K562 (cell line): Measurements from ENCODE around the gene RSPH1. TPM values are rescaled to one million over a fixed set of nuclear protein-coding genes. Genes with fewer than 3 reads are reported as not detected.

ENCODE experiments used
- ATAC-seq: fragments of 200-7000 bp; cut with Tn5 transposase; 3 replicates; pipeline ENCODE4 v1.9.1; 2020; ENCODE audit warnings: moderate library complexity
- BruUV-seq: library from RNA; stranded (reverse); fragments of 400-500 nt; replicated peaks from 2 replicates; lab custom pipeline; 2021; lab: Mats Ljungman, UMichigan
- CTCF ChIA-PET: fragments of 300-600 bp; formaldehyde crosslinking; extraction: SDS; loops from one replicate; lab custom pipeline; 2021; ENCODE audit warnings: low intra/inter-chr PET ratio; lab: Yijun Ruan, JAX
- POLR2A ChIA-PET: fragments of 300-600, 350-650 bp; sonication (Branson Sonifier 250); formaldehyde crosslinking; extraction: SDS; loops from one replicate; lab custom pipeline; 2021; ENCODE audit warnings: antibody characterized with exemption, inconsistent platforms; lab: Yijun Ruan, JAX
- DNase-seq, 4 experiments: peaks; one replicate each; pipeline versions ENCODE4 v3.0.0 to v3.0.0-alpha.2; 2011 to 2018; ENCODE audit warnings: low spot score in 3 of 4, mixed read lengths in 3 of 4; ENCODE audit errors: extremely low read depth in 1 of 4
- FAIRE-seq: peaks from 2 replicates; lab custom pipeline; 2011; peaks lifted over from hg19 to GRCh38; lab: Jason Lieb, UNC
- H2AFZ ChIP-seq: 2 replicates; pipeline ENCODE4 v1.6.0; 2011; ENCODE audit warnings: low read depth, low read length, control low read depth, inconsistent platforms
- H3K27ac ChIP-seq: fragments of 200-600 bp; 3 replicates; pipeline ENCODE4 v1.8.0; 2011; ENCODE audit warnings: low read depth, mild to moderate bottlenecking, control low read depth, inconsistent platforms, low read length, moderate library complexity, mixed read lengths; ENCODE audit errors: extremely low read depth
- H3K27me3 ChIP-seq, 2 experiments: fragments of 300-600 bp in 1 of 2; 2 replicates in 1 of 2; 3 replicates in 1 of 2; pipeline versions ENCODE4 v1.6.0 to v1.8.0; 2011; ENCODE audit warnings: inconsistent platforms in 2 of 2, low read length in 2 of 2, mild to moderate bottlenecking in 1 of 2, mixed read lengths in 1 of 2, moderate library complexity in 1 of 2; ENCODE audit not compliant: control insufficient read depth in 2 of 2, insufficient read depth in 2 of 2
- H3K36me3 ChIP-seq: fragments of 300-600 bp; 3 replicates; pipeline ENCODE4 v1.8.0; 2011; ENCODE audit warnings: mild to moderate bottlenecking, low read length, inconsistent platforms; ENCODE audit not compliant: control insufficient read depth, insufficient read depth
- H3K4me1 ChIP-seq, 2 experiments: fragments of 200-600 bp in 1 of 2; replicated peaks in 1 of 2; 2 replicates in 1 of 2; 3 replicates in 1 of 2; pipeline versions ENCODE4 v1.5.1 to v1.8.0; 2011; ENCODE audit warnings: inconsistent platforms in 2 of 2, low read length in 2 of 2, mild to moderate bottlenecking in 1 of 2, mixed read lengths in 1 of 2, moderate library complexity in 1 of 2; ENCODE audit not compliant: control insufficient read depth in 2 of 2, insufficient read depth in 2 of 2
- H3K4me2 ChIP-seq: 2 replicates; pipeline ENCODE4 v1.6.1; 2011; ENCODE audit warnings: low read length, control low read depth, inconsistent platforms, mixed read lengths; ENCODE audit not compliant: insufficient read depth
- H3K4me3 ChIP-seq: fragments of 200-600 bp; sonication (generic), shearing (Covaris generic); 2 replicates; pipeline ENCODE4 v1.5.1; 2016; ENCODE audit warnings: control low read depth, inconsistent platforms
- H3K79me2 ChIP-seq: fragments of 200-600 bp; 3 replicates; pipeline ENCODE4 v1.8.0; 2011; ENCODE audit warnings: low read length, inconsistent platforms; ENCODE audit not compliant: control insufficient read depth, insufficient read depth
- H3K9ac ChIP-seq, 2 experiments: 2 replicates each; pipeline versions ENCODE4 v1.6.0 to v1.6.1; 2011; ENCODE audit warnings: low read depth in 2 of 2, low read length in 2 of 2, control low read depth in 1 of 2, inconsistent platforms in 1 of 2, mild to moderate bottlenecking in 1 of 2, mixed read lengths in 1 of 2; ENCODE audit not compliant: insufficient read depth in 1 of 2
- H3K9me1 ChIP-seq: one replicate; pipeline ENCODE4 v1.6.0; 2011; ENCODE audit warnings: inconsistent platforms, mild to moderate bottlenecking, low read length, moderate library complexity; ENCODE audit not compliant: control insufficient read depth, insufficient read depth
- H3K9me3 ChIP-seq: replicated peaks from 2 replicates; pipeline ENCODE4 v1.5.1; 2011; ENCODE audit warnings: low read depth, low read length, inconsistent platforms; ENCODE audit not compliant: control insufficient read depth, insufficient read depth
- H4K20me1 ChIP-seq: replicated peaks from 2 replicates; pipeline ENCODE4 v1.6.1; 2011; ENCODE audit warnings: low read length, inconsistent platforms, mixed read lengths; ENCODE audit not compliant: control insufficient read depth, insufficient read depth
- CHAMP1 ChIP-seq: fragments of 450-650 bp; IDR thresholded peaks from 2 replicates; pipeline ENCODE4 v1.6.1; 2016; ENCODE audit warnings: mild to moderate bottlenecking
- FOSL1 ChIP-seq: fragments of 200-800 bp; sonication (Bioruptor generic); conservative IDR thresholded peaks from 2 replicates; pipeline ENCODE4 v1.6.1; 2016; ENCODE audit warnings: missing genetic modification characterization, missing compliant biosample characterization
- GABPB1 ChIP-seq: sonication (generic); formaldehyde crosslinking; IDR thresholded peaks from 2 replicates; pipeline ENCODE4 v1.8.0; 2022; ENCODE audit warnings: mild to moderate bottlenecking, missing genetic modification reagents
- MYNN ChIP-seq, 2 experiments: sonication (generic); formaldehyde crosslinking in 1 of 2; IDR thresholded peaks; 2 replicates each; pipeline versions ENCODE4 v1.5.0 to v1.6.1; 2016 to 2020; ENCODE audit warnings: antibody characterized with exemption in 1 of 2, missing genetic modification reagents in 1 of 2
- RFX1 ChIP-seq: fragments of 450-650 bp; IDR thresholded peaks from 2 replicates; pipeline ENCODE4 v1.6.1; 2016; ENCODE audit warnings: mild to moderate bottlenecking, moderate library complexity
- whole genome bisulfite sequencing: fragments of 100-300 bp; shearing (Covaris generic); methylation state at CpG from one replicate; pipeline ENCODE4 v1.1.6; 2016; ENCODE audit warnings: low coverage, mixed read lengths; ENCODE audit not compliant: insufficient coverage; ENCODE audit errors: missing lambda C conversion rate; 5-methylcytosine and 5-hydroxymethylcytosine counted together
- in situ Hi-C: fragments of 300-500 bp; cut with MboI; formaldehyde crosslinking; loops from 4 replicates; pipeline ENCODE4 v1.15.0; 2018; ENCODE audit warnings: inconsistent platforms, mixed read lengths
- intact Hi-C: fragments of 100-400 bp; cut with micrococcal nuclease; formaldehyde crosslinking; loops from 2 replicates; pipeline ENCODE4 v1.14.2; 2022
- polyA plus RNA-seq, 8 experiments: library from polyadenylated mRNA; depleted of rRNA in 4 of 8; stranded (reverse) in 5 of 8; unstranded in 3 of 8; fragments of >200 nt; fragmentation: Nextera tagmentation in 2 of 8; fragmentation: Illumina TruSeq in 1 of 8; extraction: Ambion mirVana in 2 of 8; extraction: Trizol in 1 of 8; gene quantifications; 2 replicates each; pipeline versions ENCODE4 v1.2.1 to v1.2.3, GENCODE V29; 2011 to 2014; ENCODE audit warnings: inconsistent platforms in 1 of 8, missing spikeins in 1 of 8
- total RNA-seq, 7 experiments: library from RNA; depleted of rRNA in 6 of 7; stranded (reverse); fragments of >200 nt in 6 of 7; fragmentation: Illumina TruSeq in 2 of 7; extraction: Trizol in 2 of 7; gene quantifications; 2 replicates each; pipeline versions ENCODE4 v1.2.1 to v1.2.3, GENCODE V29; 2011 to 2021; ENCODE audit warnings: low replicate concordance in 1 of 7
- TF ChIP-seq, protein P1 (sequence below): fragments of 450-650 bp; IDR thresholded peaks from 2 replicates; pipeline ENCODE4 v1.6.1; 2016; ENCODE audit warnings: low read depth, mild to moderate bottlenecking, moderate library complexity

Gene RSPH1
- total and polyA plus RNA-seq, 9 of the 15 experiments (the other 6 are each of a cell fraction or from before 2014, with no cell fraction given) = 0.17 TPM; not detected in 8

GRCh38 chr21:42460391-42461184 is 35.4 kb downstream of the RSPH1 start:
- DNase-seq (no peak), FAIRE-seq (no peak), ATAC-seq (no peak)
- H3K36me3 ChIP-seq = no peaks in the 10 kb centered on the region
- H3K9ac ChIP-seq = no peak overlapping the region
- no TSS peak for BruUV-seq
- H3K9me1 ChIP-seq = no peaks in the 10 kb centered on the region
- ChIA-PET POLR2A (interaction anchor here (0.6 kb wide), 1 partner anchor 156 kb away, joined by 4 read pairs; no protein-coding TSS in a partner anchor), CTCF (no interaction called here)
- no peaks in the 10 kb centered on the region for H4K20me1 ChIP-seq
- H3K4me2 ChIP-seq = no peak overlapping the region
- no peak overlapping the region for H2AFZ ChIP-seq
- H3K4me3 ChIP-seq = no peak overlapping the region
- H3K9me3 ChIP-seq = no peaks in the 10 kb centered on the region
- H3K79me2 ChIP-seq = no peaks in the 10 kb centered on the region
- intact Hi-C loops = no loop called here
- TF ChIP-seq RFX1 = peak; percentile 59
- no peak for TF ChIP-seq GABPB1 (CRISPR knock-in tag)
- in situ Hi-C loops = no loop called here
- peaks cover 15 to 27% of the 10 kb centered on the region in 2 experiments for H3K4me1 ChIP-seq
- no peak overlapping the region for H3K27ac ChIP-seq
- H3K27me3 ChIP-seq = peaks cover 0 to 14% of the 10 kb centered on the region in 2 experiments; a peak in 2 of 5 replicates
- WGBS = 22% methylated on average over 14 of the region's 14 CpGs

DNA sequence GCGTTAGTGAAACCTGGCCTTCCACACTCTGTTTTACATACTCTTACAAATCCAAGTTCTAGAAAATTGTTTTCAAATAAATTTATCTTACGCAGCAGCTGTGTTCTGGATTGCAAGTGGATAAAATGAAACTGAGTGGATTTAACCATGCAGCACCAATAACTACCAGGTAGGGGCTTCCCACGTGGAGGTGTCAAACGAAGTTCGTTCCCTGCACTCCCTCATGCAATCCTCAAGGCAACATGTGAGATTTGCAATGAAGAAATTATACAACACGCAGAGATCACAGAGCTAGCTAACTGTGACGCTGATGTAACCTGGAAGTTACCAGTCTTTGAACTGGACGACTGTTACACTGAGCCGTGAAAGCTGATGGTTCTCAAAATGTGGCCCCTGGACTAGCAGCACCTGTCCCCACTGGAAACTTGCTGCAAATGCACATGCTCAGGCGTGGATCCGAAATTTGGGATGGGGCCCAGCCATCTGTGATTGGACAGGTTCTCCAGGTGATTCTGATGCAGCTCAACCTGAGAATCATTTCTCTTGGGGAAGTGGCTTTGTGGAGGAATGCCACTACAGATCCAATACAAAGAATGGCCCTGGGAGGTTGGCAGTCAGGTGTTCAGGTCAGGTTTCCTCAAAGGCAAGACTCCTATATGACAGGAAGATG is 36.3 kb downstream of the RSPH1 start:
- DNase-seq (no peak), FAIRE-seq (no peak), ATAC-seq (no peak)
- Histone ChIP-seq H3K9me1 (no peaks in the 10 kb centered on the region), H3K27ac (no peak overlapping the region), H3K36me3 (no peaks in the 10 kb centered on the region), H3K4me2 (no peak overlapping the region), H3K27me3 (peaks cover 3 to 23% of the 10 kb centered on the region in 2 experiments; a peak in 3 of 5 replicates), H4K20me1 (no peaks in the 10 kb centered on the region), H3K4me1 (peaks cover 7 to 18% of the 10 kb centered on the region in 2 experiments), H3K9ac (no peak overlapping the region), H3K9me3 (no peaks in the 10 kb centered on the region), H2AFZ (no peak overlapping the region), H3K79me2 (no peaks in the 10 kb centered on the region), H3K4me3 (no peak overlapping the region)
- in situ Hi-C loops (no loop called here), intact Hi-C loops (loop anchor here (10.0 kb wide), 1 partner anchor 125 kb away; no protein-coding TSS in a partner anchor)
- ChIA-PET POLR2A (interaction anchor here (0.7 to 1.0 kb wide), 2 partner anchors 13 to 135 kb away, joined by 3 read pairs; no protein-coding TSS in a partner anchor), CTCF (no interaction called here)
- WGBS = 9% methylated on average over 11 of the region's 11 CpGs
- BruUV-seq = no TSS peak
- TF ChIP-seq FOSL1 (tag) (no peak), MYNN (IDR thresholded peaks at IDR 0.05) (no peak), MYNN (CRISPR knock-in tag; IDR thresholded peaks at IDR 0.05) (no peak), CHAMP1 (no peak)
- TF ChIP-seq, protein P1, sequence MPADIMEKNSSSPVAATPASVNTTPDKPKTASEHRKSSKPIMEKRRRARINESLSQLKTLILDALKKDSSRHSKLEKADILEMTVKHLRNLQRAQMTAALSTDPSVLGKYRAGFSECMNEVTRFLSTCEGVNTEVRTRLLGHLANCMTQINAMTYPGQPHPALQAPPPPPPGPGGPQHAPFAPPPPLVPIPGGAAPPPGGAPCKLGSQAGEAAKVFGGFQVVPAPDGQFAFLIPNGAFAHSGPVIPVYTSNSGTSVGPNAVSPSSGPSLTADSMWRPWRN = no peak
